Kidney epithelial cell (primary cell): ENCODE data around the gene EMSY. TPM values are rescaled to one million over a fixed set of nuclear protein-coding genes. Genes with fewer than 3 reads are reported as not detected.
A peak's percentile ranks its signal among the peaks of the same experiment; 100 is the strongest.
"Not testable (repeated sequence)": the region's sequence is repeated elsewhere in the genome, so short reads cannot be mapped to it uniquely, and the experiment has no call there.

Experiments used
- DNase-seq: peaks from one replicate; pipeline ENCODE4 v3.0.0-alpha.2; 2010; ENCODE audit warnings: low read depth
- H3K27me3 ChIP-seq: 2 replicates; pipeline ENCODE4 v1.6.0; 2011; ENCODE audit warnings: low read length; ENCODE audit not compliant: control insufficient read depth, insufficient read depth
- H3K36me3 ChIP-seq: 2 replicates; pipeline ENCODE4 v1.5.1; 2011; ENCODE audit warnings: low read length; ENCODE audit not compliant: control insufficient read depth, insufficient read depth
- H3K4me3 ChIP-seq: 2 replicates; pipeline ENCODE4 v1.5.1; 2011; ENCODE audit warnings: low read depth, mild to moderate bottlenecking, control low read depth, low read length
- total RNA-seq: library from RNA; depleted of rRNA; stranded (reverse); fragments of >200 nt; gene quantifications from 2 replicates; pipeline ENCODE4 v1.2.3, GENCODE V29; 2015
- TF ChIP-seq, protein P1 (sequence below): IDR thresholded peaks from 2 replicates; pipeline ENCODE4 v1.5.1; 2011; ENCODE audit warnings: mild to moderate bottlenecking, moderate library complexity, low read length, control low read depth, inconsistent platforms; ENCODE audit not compliant: insufficient read depth, poor library complexity, severe bottlenecking

EMSY gene
- total RNA-seq, 1 donor from 2014 or later: 15.2 TPM

DNA sequence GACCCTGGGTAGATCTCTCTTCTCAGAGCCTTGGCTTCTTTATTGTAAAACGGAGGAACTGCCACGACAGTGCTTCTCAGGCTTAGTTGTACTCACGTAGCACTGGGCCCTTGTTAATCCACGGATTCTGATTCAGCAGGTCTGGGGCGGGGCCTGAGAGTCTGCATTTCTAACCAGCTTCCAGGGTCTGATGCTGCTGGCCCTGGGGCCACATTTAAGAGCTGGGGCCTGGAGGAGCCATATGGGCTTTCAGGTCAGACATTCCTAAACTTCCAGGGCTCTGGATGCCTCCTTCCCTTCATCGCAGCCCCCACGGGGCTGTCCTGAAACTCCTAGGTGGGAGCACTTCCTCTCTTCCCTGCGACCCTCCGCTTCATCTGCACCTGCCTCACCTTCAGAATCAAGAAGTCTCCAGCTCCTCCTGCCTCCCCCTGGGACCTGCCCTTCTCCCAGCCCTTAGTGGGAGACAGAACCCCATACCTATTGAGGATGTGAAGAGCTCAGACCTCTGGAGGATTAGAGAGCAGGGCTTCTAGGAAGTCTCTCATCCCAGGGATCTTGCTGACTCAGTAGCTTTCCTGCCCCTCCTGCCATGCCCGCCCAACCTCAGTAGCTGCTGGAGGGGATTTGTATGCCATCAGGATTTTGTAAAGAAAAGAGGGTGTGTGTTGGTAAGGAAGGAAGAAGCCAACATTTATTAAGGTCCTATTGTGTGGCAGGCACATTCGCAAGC lies 133.3 kb downstream of the EMSY start:
- Histone ChIP-seq H3K4me3 (no peak overlapping the region), H3K27me3 (no peaks in the 10 kb centered on the region), H3K36me3 (no peaks in the 10 kb centered on the region)
- TF ChIP-seq, protein P1, sequence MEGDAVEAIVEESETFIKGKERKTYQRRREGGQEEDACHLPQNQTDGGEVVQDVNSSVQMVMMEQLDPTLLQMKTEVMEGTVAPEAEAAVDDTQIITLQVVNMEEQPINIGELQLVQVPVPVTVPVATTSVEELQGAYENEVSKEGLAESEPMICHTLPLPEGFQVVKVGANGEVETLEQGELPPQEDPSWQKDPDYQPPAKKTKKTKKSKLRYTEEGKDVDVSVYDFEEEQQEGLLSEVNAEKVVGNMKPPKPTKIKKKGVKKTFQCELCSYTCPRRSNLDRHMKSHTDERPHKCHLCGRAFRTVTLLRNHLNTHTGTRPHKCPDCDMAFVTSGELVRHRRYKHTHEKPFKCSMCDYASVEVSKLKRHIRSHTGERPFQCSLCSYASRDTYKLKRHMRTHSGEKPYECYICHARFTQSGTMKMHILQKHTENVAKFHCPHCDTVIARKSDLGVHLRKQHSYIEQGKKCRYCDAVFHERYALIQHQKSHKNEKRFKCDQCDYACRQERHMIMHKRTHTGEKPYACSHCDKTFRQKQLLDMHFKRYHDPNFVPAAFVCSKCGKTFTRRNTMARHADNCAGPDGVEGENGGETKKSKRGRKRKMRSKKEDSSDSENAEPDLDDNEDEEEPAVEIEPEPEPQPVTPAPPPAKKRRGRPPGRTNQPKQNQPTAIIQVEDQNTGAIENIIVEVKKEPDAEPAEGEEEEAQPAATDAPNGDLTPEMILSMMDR: no peak
- DNase-seq: no peak

DNA sequence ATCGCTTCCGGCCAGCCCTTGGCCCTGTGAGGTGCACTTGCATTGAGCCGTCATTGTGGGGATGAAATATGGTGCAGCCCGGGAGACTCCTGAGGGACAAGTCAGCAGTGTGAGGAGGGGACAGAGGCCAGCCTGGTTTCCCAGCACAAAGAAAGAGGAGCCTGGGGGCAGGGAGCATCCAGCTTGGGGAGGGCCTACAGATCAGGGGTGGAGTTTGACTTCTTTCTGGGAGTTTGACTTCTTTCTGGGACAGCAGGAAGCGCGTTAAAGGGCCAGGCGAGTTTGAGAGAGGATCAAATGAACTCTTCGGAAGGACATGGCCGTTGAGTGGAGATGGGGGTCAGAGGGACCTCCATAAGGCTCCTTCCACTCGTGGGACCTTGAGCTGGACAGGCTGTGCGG lies 133.8 kb downstream of the EMSY start:
- H3K4me3 ChIP-seq: no peak overlapping the region
- H3K27me3 ChIP-seq: no peaks in the 10 kb centered on the region
- no peak for DNase-seq
- H3K36me3 ChIP-seq: no peaks in the 10 kb centered on the region
- TF ChIP-seq, protein P1: no peak

GRCh38 chr11:76579056-76579751 lies 134.4 kb downstream of the EMSY start:
- TF ChIP-seq, protein P1: peak; percentile 4
- DNase-seq: no peak
- no peaks in the 10 kb centered on the region for H3K36me3 ChIP-seq
- H3K27me3 ChIP-seq: no peaks in the 10 kb centered on the region
- H3K4me3 ChIP-seq: no peak overlapping the region

DNA sequence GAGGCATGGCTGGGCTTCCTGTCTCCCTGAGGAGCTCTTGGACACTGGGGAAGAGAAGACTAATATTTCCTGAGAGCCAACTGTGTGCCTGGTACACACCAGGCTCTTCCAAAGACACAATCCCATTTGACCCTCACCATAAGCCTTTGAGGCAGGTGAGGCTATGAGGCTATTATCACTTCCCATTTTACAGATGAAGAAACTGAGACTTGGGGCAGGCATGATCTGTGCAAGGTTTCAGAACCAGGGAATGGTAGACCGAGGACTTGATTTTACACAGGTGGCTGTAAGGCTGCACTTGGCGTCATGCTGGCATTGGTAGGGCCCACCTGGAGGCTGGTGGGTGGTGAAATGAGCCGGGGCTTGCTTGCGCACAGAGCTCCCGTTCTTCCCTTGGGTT lies 134.9 kb downstream of the EMSY start:
- Histone ChIP-seq H3K36me3 (no peaks in the 10 kb centered on the region), H3K4me3 (no peak overlapping the region), H3K27me3 (no peaks in the 10 kb centered on the region)
- TF ChIP-seq, protein P1: no peak
- DNase-seq: no peak

- H3K4me3 ChIP-seq, H3K27me3 ChIP-seq, H3K36me3 ChIP-seq, DNase-seq: not testable (repeated sequence)
Observed at GRCh38 chr11:76582471-76582870, 137.7 kb downstream of the EMSY start.

GRCh38 chr11:76587820-76588454 lies 143.1 kb downstream of the EMSY start:
- TF ChIP-seq, protein P1: no peak
- DNase-seq: no peak
- no peaks in the 10 kb centered on the region for H3K27me3 ChIP-seq
- no peak overlapping the region for H3K4me3 ChIP-seq
- no peaks in the 10 kb centered on the region for H3K36me3 ChIP-seq
